HG02973 (cell line): ENCODE data around the gene AMBRA1.

ENCODE experiments used
- ATAC-seq: cut with Tn5 transposase; IDR thresholded peaks from one replicate; pipeline ENCODE4 v1.9.1; 2021; ENCODE audit warnings: moderate library complexity; ENCODE audit not compliant: unreplicated experiment

The AMBRA1 gene

DNA sequence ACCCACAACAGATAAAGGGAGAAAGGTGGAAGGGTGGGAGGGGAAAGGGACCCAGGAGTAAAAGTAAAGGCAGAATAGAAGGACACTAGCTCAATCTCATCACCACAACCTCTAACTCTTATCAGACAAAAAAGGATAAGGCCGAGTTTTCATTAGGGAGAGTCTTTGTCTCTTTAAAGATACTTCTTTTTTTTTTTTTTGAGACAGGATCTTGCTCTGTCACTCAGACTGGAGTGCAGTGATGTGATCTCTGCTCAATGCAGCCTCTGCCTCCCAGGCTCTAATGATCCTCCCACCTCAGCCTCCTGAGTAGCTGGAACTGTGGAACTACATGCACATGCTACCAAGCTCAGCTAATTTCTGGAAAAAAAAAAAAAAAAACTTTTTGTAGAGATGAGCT is 116.7 kb downstream of the AMBRA1 start:
- ATAC-seq = no peak

DNA sequence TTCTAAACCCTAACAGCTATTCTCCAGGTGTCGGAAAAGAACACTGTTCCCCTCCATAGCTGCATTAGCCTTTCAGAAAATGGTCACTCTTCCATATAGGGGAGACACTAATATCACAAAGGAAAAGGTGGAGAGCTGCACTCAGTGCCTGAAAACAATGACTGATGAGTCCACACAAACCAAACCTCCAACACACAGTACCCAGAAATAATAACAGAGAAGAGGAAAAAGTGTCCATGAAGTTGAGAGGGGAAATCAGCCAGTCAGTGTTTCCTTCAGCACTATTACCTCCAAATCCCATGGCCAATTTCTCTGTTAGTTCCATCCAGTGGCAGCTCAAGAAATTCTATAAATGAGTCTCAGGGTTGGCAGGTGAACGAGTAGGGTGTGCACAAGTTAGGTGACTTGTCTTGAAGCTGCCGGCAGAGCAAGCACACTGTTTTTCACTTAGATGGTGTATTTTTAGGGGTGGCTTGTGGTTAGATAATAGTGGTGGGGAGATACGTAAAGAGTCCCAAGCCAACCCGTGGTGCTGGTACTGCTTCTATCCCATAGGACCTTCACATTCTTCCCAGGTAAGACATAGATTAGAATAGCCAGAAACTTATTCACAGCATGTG is 117.8 kb downstream of the AMBRA1 start:
- no peak for ATAC-seq

DNA sequence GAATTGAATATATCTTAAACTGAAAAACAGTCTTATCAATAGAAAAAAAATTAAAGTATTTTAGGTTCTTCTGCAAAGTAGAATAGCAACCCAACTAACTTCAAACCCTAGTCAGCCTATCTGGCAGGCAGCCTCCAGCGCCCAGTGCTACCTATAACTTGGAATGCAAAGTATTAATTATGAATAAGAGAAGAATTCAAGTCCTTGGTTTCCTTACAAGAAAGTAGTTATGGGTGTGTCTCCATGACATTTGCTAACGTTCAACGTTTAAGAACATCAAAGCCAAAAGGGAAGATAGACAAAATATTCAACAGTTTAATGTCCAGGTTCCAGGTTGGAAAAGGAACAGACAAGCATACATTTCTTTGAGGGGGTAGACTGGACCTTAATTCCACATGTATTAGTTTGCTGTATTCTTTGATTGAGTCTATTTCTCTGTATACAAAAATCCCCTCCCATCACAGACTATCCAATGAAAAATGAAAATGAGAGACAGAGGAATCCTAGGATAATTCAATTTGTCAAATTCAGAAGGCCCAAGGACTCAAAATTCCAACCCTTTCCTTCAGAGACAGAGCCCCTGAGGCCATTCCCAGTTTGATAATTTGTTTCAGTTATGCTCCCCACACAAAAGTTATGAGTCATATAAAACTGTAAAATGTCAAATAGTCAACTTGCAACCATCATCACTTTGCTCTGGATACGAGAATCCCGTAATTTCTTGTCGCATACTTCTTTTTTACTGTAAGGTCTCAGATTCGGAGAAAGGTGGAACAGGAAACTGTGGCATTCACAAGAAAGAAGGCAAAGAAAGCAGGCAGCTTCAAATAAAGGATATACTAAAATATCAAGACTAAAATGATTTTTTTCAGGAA is 118.5 kb downstream of the AMBRA1 start:
- no peak for ATAC-seq

DNA sequence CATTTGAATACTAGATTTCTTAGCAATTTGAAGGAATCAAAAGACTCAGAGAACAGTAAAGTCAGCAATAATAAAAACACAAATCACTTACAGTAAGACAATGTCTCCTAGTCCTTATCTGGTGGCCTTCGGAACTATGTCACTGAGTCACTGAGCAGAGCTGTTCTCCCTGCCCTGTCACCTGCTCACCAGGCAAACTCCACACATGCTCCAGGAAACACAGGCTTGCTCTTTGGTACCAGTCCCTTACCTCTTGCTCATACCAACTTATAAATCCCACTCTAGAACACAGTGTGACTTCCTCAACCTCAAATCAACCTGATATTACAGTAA is 121.2 kb downstream of the AMBRA1 start:
- ATAC-seq = no peak

DNA sequence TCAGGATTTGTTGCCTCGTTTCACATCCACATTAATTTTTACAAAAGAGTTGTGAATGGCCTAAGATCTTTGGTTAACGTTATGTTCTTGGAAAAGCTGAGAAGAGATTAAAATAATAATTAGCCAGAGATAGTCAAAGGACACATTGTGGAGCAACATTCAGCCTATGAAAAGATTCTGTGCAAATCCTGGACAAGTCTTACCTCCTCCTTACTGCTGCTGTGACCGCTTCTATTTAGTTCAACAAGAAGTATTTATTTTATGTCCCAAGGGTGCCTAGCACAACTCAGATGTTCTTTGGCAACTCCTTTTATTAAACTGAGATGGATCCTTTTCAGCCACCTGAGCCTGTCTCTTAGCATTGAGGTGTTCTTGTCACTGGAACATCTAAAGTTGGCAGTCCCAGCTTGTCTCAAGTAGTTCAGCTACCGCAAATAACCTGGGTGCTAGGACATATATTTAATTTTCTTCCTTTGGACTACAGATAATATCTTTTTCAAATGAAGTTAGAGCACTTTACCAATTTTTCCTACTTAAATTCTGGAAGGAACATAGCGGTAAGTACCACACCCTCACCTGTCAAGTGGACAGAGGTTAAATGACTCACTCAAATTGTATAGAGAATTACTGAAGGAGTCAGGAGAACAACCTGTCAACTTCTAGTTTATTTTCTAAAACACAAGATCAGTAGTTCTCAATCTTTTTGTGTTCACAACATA is 121.7 kb downstream of the AMBRA1 start:
- ATAC-seq = no peak

DNA sequence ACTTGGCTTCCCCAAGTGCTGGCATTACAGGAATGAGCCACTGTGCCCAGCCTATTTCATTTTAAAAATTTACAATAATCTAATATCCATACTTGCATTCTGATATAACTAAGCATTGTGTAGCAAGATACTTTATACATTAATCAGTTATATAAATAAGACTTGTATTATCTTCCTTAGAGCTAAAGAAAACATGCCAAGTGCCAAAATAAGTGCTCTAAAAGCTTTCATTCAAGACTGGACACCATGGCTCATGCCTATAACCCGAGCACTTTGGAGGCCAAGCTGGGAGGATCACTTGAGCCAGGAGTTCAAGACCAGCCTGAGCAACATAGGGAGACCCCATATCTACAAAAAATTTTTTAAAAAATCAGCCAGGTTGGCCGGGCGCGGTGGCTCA is 123.9 kb downstream of the AMBRA1 start:
- no peak for ATAC-seq

DNA sequence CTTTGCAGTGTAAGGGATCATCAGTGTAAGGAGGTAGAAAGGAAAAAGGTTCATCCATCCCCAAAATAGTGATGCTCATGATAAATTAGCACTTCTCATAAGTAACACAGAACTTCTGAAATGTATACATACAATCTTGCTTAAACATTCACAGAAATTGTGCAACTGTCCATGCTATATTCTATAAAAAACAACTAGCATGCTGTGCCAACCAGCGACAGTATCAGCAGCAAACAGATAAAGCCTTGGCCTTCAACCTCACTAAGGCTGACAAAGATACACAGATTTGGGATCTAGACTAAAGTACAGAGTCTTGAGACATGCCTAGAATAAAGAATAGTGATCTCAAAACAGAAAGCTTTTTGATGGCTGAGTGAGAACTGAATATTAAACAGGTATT is 128.1 kb downstream of the AMBRA1 start:
- no peak for ATAC-seq

DNA sequence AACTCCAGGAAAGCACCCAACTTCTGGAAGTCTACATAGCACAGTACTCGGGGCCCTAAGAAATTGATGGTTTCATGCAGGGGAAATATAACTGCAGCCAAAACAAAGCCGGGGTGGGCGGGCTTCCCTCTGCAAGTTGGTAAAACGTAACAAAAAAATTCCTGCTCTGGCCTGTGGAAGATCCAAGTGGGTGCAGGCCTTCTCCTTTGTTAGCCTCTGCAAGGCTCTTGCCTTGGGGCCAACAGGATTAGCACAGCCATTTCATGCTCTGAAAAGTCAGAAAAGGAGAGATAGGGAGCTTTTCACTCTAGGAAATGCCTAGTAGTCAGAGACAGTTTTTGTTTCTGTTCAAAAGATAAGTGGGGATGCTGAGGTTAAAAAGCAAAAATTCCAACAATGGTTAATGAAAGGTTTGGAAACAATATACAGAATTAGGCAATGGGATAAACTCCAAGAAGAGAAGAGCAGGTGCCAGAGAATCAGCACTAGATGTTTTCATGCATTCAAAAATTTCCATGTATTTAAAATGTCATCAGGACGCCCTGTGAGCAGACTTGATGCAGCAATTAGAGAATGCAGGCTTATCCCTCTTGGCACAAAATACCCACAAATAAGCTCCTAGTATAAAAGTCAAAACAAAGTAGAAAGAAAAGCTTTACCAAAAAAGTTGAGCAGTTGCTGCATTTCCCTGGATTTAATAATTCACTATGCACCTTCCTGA is 130.0 kb downstream of the AMBRA1 start:
- ATAC-seq = no peak

DNA sequence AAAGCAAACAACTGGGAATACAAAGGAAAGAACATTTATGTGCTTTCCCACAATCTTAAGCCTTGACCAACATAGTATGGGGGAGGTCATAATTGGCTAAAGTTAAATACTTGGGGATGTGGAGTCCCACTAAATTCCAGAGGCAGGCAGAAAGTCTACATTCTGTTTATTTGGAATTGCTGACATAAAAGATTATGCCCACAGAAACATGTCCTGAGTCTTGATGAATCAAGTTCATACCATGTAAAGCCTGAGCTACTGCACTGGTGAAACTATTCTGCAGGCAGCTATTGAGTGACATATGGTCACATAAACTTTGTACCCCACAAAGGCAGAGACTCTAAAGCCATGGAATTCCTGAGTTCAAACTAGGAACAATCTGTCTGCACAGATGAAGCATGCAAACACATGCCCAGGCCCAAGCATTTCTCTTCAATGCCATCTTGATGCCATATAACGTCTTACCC is 132.3 kb downstream of the AMBRA1 start:
- ATAC-seq = no peak

DNA sequence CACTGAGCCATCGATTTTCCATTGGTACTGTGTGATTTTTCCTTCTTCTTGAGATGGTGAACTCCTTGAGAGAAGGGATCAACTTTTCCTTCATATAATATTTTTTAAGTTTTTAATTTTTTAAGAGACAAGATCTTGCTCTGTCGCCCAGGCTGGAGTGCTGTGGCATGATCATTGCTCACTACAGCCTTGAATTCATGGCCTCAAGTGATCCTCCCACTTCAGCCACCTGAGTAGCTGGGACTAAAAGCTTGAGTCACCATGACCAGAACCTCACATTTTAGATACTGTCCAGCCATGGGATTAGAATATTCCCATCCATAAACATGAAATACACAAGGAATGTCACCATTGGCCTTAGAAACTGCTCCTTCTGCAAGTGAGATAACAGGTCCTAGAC is 135.3 kb downstream of the AMBRA1 start:
- no peak for ATAC-seq

DNA sequence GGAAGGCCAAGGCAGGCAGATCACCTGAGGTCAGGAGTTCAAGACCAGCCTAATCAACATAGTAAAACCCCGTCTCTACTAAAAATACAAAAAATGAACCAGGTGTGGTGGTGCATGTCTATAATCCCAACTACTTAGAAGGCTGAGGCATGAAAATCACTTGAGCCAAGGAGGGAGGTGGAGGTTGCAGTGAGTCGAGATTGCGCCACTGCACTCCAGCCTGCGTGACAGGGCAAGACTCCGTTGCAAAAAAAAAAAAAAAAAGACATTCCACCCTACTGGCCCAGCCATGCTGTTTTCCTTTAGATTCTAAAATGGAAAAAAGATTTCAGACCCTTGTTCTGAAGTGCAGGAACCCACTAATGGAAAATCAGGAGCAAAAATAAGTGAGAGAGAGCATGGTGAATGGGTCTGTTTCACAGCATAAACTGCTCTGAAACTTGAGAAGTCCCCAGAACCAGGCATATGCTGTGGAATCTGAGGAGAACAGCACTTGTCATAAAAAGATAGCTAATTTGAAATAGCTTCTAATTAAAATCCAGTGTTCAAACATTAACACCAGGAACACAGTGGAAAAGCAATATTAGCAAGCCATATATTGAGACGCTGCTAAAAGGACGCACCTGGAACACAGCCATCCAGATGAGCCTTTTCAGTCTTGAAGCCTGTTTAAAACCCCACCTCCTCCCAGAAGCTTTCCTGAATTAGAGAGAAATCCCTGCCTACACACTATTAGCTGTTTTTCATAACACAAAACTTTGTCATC is 136.0 kb downstream of the AMBRA1 start:
- ATAC-seq = no peak

DNA sequence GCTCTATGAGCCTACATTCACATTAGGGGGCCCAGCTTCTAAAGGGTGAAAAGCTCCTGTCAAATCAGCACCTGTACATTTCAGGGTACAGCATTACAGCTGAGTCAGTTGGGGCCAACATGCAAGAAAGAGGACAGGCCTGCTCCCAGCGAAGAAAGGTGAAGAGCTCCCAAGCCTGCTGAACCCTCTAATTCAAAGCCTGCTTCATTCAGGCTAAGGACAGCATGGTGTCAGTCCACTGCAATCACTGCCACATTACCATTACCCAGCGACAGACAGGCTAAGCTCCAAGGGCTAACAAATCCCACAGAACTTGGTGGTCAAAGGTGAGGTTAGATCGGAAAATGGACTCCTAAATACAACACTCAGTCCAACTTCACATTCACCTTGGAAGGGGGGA is 136.8 kb downstream of the AMBRA1 start:
- ATAC-seq = no peak

DNA sequence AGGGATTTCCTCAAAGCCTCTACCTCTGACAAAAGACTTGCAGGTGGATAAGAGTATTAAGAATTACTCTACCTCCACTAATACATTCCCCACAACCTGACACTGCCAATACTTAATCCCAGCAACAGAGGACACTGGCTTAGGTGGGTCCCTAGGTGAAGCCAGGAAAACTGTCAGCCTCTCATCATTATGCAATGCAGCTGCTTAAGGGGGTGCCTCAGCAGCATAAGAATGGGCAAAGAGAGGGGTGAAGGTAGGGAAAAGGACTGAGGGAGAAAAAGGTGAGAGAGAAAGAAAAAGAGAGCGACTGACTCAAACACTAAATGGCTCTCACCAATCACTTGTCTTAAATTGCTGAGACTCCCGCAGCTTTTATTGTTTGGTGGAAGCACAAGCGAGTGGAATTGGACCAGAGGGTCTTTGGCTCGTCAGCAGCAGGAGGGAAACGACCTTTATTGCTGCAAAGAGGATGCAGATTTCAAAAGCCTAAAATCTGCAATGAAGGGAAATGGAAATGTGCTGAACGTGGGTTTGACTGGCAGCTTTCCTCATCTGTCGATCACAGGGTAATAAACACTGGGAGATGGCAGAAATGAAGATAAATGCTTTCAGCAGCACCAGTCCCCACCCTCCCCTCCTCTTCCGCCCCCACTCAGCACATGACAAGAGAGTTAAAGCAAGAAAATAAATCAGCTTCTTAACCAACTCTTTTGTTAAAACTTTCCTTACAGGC is 137.4 kb downstream of the AMBRA1 start:
- ATAC-seq = no peak

DNA sequence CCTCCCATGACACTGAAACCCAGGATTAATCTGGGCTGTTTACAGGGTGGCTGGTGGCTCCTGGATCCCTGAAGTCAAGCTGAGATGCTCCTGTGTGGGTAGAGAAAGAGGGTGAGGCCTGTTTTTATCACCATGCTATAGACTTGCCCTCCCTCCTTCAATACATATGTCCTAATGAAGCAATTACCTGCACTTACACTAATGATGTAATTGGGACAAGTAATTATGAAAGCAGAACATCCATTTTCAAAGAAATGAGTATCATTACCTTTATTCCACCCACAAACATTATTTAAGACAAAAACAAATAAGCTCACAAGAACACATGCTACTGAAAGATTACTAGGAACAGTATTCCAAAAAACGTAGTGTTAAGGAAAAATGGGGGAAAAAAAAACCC is 138.0 kb downstream of the AMBRA1 start:
- ATAC-seq = no peak

DNA sequence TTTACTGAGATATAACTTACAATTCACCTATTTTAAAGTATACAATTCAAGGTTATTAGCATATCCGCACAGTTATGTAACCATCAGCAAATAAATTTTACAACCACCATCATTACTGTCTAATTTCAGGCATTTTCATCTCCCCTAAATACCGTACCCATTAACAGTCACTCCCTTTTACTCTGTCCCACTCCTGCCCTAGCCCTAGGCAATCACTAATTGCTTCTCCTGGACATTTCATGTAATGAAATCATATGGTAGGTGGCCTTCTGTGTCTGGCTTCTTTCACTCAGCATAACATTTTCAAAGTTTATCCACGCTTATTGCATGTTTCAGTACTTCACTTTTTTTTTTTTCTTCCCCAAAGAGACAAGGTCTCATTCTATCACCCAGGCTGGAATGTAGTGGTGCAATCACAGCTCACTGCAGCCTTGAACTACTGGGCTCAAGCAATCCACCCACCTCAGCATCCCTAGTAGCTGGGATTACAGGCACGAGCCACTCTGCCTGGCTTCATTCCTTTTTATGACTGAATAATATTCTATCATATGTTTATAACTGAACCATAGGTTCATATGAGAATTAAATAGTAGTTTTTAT is 140.8 kb downstream of the AMBRA1 start:
- no peak for ATAC-seq

DNA sequence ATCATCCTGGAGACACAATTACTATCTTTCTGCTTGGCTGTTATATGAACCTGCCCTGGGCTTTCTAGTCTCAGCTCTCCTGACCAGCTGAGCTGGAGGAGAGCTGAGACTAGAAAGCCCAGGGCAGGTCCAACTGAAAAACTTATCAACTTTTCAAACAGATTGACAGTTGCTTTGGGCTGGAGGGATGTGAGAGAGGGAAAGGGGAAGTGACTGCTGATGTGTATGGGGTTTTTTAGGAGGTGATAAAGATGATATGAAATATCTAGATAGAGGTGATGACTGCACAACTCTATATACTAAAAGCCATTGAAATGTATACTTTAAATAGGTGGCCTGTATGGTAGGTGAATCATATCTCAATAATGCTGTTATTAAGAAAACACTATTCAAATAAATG is 142.1 kb downstream of the AMBRA1 start:
- no peak for ATAC-seq

DNA sequence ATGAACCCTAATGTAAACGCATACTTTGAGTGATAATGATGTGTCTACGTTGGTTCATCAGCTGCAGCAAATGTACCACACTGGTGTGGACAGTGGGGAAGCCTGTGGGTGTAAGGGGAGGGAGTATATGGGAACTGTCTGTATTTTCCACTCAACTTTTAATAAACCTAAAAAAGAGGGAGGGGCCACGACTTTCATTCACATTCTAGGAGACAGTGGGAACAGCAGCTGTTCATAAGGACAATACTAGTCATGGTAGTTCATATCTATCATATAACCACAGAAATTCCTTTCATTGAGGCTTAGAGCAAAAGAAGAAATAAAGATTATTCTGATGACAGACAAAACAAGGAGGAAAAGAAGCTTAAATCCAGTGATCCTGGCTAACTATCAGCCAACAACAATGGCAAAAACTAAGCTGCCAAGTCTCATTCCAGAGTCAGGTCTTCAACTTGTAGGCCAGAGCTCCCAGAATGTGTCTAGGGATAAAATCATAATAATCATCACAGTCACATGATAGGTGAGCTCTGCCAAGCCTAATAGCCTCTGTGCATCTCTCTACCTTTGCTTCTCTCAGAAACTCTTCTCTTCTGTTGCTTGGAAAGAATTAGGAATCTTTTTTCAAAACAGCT is 142.9 kb downstream of the AMBRA1 start:
- no peak for ATAC-seq

DNA sequence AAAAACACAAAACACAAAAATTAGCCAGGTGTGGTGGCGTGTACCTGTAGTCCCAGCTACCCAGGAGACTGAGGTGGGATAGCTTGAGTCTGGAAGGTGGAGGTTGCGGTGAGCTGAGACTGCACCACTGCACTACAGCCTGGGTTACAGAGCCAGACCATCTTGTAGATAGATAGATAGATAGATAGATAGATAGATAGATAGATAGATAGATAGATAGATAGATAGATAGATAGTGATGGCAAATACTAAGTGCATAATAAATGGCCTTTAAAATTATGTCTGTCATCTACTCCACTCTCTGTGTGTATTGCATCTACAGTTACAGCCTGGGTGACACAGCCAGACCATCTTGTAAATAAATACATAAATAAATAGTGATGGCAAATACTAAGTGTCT is 146.3 kb downstream of the AMBRA1 start:
- no peak for ATAC-seq
